Heart left ventricle (tissue), 16 donors: Measurements from ENCODE around the gene MPI. TPM values are rescaled to one million over a fixed set of nuclear protein-coding genes. Genes with fewer than 3 reads are reported as not detected.

Experiments used
- ATAC-seq, 4 donors: fragments of 200-7000 bp; cut with Tn5 transposase; one replicate each; pipeline ENCODE4 v1.9.1; 2020 to 2022; ENCODE audit warnings: moderate library complexity in 4 of 4, mild to moderate bottlenecking in 3 of 4, moderate number of reproducible peaks in 1 of 4
- DNase-seq, 5 donors: peaks; one replicate each; pipeline ENCODE4 v3.0.0-alpha.2; 2020
- H3K27ac ChIP-seq, 12 donors: fragments of 200-600 bp; sonication (generic) in 4 of 12; one replicate each; pipeline versions ENCODE4 v1.5.0 to v1.8.0; 2016 to 2022; ENCODE audit warnings: mild to moderate bottlenecking in 2 of 12
- H3K27me3 ChIP-seq, 9 donors: fragments of 200-600 bp; sonication (generic) in 2 of 9; one replicate each; pipeline versions ENCODE4 v1.5.1 to v1.8.0; 2016 to 2022; ENCODE audit warnings: mild to moderate bottlenecking in 3 of 9
- H3K36me3 ChIP-seq, 9 donors: fragments of 200-600 bp; sonication (generic) in 2 of 9; one replicate each; pipeline versions ENCODE4 v1.5.0 to v1.8.0; 2018 to 2022; ENCODE audit warnings: mild to moderate bottlenecking in 2 of 9
- H3K4me1 ChIP-seq, 12 donors: fragments of 200-600 bp; sonication (generic) in 4 of 12; one replicate each; pipeline versions ENCODE4 v1.5.0 to v1.8.0; 2016 to 2022; ENCODE audit warnings: mild to moderate bottlenecking in 3 of 12
- H3K4me3 ChIP-seq, 12 donors: fragments of 200-600 bp; sonication (generic) in 4 of 12; one replicate each; pipeline versions ENCODE4 v1.5.0 to v1.8.0; 2017 to 2022; ENCODE audit warnings: mild to moderate bottlenecking in 9 of 12, moderate library complexity in 4 of 12
- H3K9me3 ChIP-seq, 12 donors: fragments of 200-600 bp; sonication (generic) in 4 of 12; one replicate each; pipeline versions ENCODE4 v1.5.0 to v1.8.0; 2016 to 2022; ENCODE audit warnings: mild to moderate bottlenecking in 1 of 12
- CTCF ChIP-seq, 12 donors: fragments of 200-600 bp; sonication (generic) in 4 of 12; IDR thresholded peaks; one replicate each; pipeline versions ENCODE4 v1.5.0 to v1.8.0; 2018 to 2022; ENCODE audit warnings: antibody characterized with exemption in 12 of 12, mild to moderate bottlenecking in 5 of 12
- POLR2A ChIP-seq, 2 donors: fragments of 450-650 bp; IDR thresholded peaks; one replicate each; pipeline ENCODE4 v1.6.1; 2017; ENCODE audit warnings: antibody characterized with exemption in 2 of 2, mild to moderate bottlenecking in 2 of 2, moderate library complexity in 2 of 2
- WGBS, 4 donors: extraction: QIAGEN DNeasy Blood & Tissue Kit in 2 of 4; methylation state at CpG; one replicate each; pipeline versions ENCODE4 v1.1.5 to v1.1.7; 2013 to 2018; 5-methylcytosine and 5-hydroxymethylcytosine counted together
- intact Hi-C, 10 donors: fragments of 100-400 bp; cut with DNase I; formaldehyde crosslinking; loops; one replicate each; pipeline versions ENCODE4 v1.11.1 to v1.14.2; 2022
- polyA plus RNA-seq, 2 donors: library from polyadenylated mRNA; stranded (reverse); fragments of 200-250 nt; gene quantifications; one replicate each; pipeline ENCODE4 v1.2.3, GENCODE V29; 2013
- total RNA-seq, 9 donors: library from RNA; depleted of rRNA in 2 of 9; stranded (reverse); fragments of >200 nt in 2 of 9; fragmentation: NEBNext Ultra II Directional in 3 of 9; extraction: Animal tissue kit (Norgen Biotek cat#: 25700) in 3 of 9; gene quantifications; one replicate each; pipeline versions ENCODE4 v1.1.0 to v1.2.4, GENCODE V29; 2016 to 2023
- donor health status: ischemic (EF 13 %, LVEDD 7.1; RV severe dilation, severe dysfunction).
- donor health status: healthy with polysubstance abuse.
- donor health status: DM: no; HTN: yes; CAD: no.
- donor health status: DM: no; HTN: no; CAD: no.
- donor health status: ischemic (EF 25% LVEDD 6.9; RV normal size, moderate dysfunction).
- donor health status: ischemic (EF 25% LVEDD 5.7; RV mildly dilated, moderate dysfunction).
- donor health status: healthy.
- donor health status: DM: yes; HTN: yes; CAD: no.
- donor health status: ischemic (EF 35%, LVEDD 5.7; RV mildly dilated, moderate dysfunction).
- donor health status: nonischemic (EF 11% LVEDD 7.7; RV severe dilation, severe dysfunction).
- donor health status: DM: yes; HTN: yes; CAD: no.
- donor health status: PGD.
- donor health status: ischemic (EF 29% LVEDD 5.4; RV normal size, mild dysfunction).
- donor health status: nonischemic (EF 23%, LVEDD 6.1; RV moderate dilation, normal function).

The MPI gene
- total and polyA plus RNA-seq, 11 donors: 22.4 to 85.7 (median 59.0) TPM

- TF ChIP-seq POLR2A (IDR thresholded peaks at IDR 0.05) (peak; percentile 62 to 92), CTCF (IDR thresholded peaks at IDR 0.05) (peak in 1 of 12 donors; percentile 8)
- H3K36me3 ChIP-seq: peaks cover 3 to 52% (median 34%) of the 10 kb centered on the region in 9 donors
- ATAC-seq: peak; percentile 92 to 96 (median 92)
- peak within 1 kb of the TSS; percentile 90 to 99 (median 96) for H3K27ac ChIP-seq
- 0 to 3% (median 1%) methylated on average over 38 to 74 of the region's 74 CpGs for WGBS, 4 donors
- H3K27me3 ChIP-seq: no peaks in the 10 kb centered on the region
- DNase-seq: peak; percentile 94 to 96 (median 96)
- intact Hi-C loops: loop anchor here in 4 of 10 donors (2.0 to 10.0 kb wide), 5 partner anchors 30 to 64 kb away; partner anchors contain the start of genes ULK3 (in 2 of the 4), COX5A (in 1 of the 4) and SCAMP2 (in 1 of the 4)
- H3K4me3 ChIP-seq: peak within 1 kb of the TSS; percentile 62 to 99 (median 86)
- H3K4me1 ChIP-seq: peaks cover 0 to 31% (median 21%) of the 10 kb centered on the region in 12 donors
- H3K9me3 ChIP-seq: no peaks in the 10 kb centered on the region
Observed at GRCh38 chr15:74906450-74907162, 16.8 kb downstream of the MPI start, which contains the start of gene FAM219B. Gene FAM219B (minus strand): TSS chr15:74906851. CDS start chr15:74906800, 51 bp downstream.

GRCh38 chr15:74907163-74907870 lies 17.5 kb downstream of the MPI start:
- peak overlapping the region; percentile 90 to 99 (median 96) for H3K27ac ChIP-seq
- peak; percentile 79 to 86 (median 82) for ATAC-seq
- H3K9me3 ChIP-seq: no peaks in the 10 kb centered on the region
- peaks cover 0 to 25% (median 17%) of the 10 kb centered on the region in 12 donors for H3K4me1 ChIP-seq
- peaks cover under 1 to 52% (median 34%) of the 10 kb centered on the region in 9 donors for H3K36me3 ChIP-seq
- TF ChIP-seq CTCF (IDR thresholded peaks at IDR 0.05) (no peak), POLR2A (IDR thresholded peaks at IDR 0.05) (no peak)
- no peaks in the 10 kb centered on the region for H3K27me3 ChIP-seq
- 29 to 40% (median 30%) methylated on average over 8 of the region's 8 CpGs for WGBS, 4 donors
- DNase-seq: peak in 4 of 5 donors; percentile 51 to 81 (median 60)
- intact Hi-C loops: loop anchor here in 4 of 10 donors (2.0 to 10.0 kb wide), 5 partner anchors 29 to 65 kb away; partner anchors contain the start of genes ULK3 (in 2 of the 4), COX5A (in 1 of the 4) and SCAMP2 (in 1 of the 4)
- H3K4me3 ChIP-seq: peak overlapping the region; percentile 62 to 99 (median 86)

- peaks cover 0 to 52% (median 34%) of the 10 kb centered on the region in 9 donors for H3K36me3 ChIP-seq
- no peak overlapping the region for H3K4me3 ChIP-seq
- no peaks in the 10 kb centered on the region for H3K9me3 ChIP-seq
- 83 to 97% (median 93%) methylated on average over 4 of the region's 4 CpGs for WGBS, 4 donors
- intact Hi-C loops: loop anchor here in 3 of 10 donors (5.0 to 10.0 kb wide), 3 partner anchors 36 to 66 kb away; partner anchors contain the start of genes ULK3 (in 2 of the 3) and SCAMP2 (in 1 of the 3)
- no peak for TF ChIP-seq CTCF (IDR thresholded peaks at IDR 0.05)
- TF ChIP-seq POLR2A (IDR thresholded peaks at IDR 0.05): no peak
- H3K27me3 ChIP-seq: no peaks in the 10 kb centered on the region
- H3K4me1 ChIP-seq: peaks cover 0 to 25% (median 17%) of the 10 kb centered on the region in 12 donors
- peak overlapping the region in 2 of 12 donors; percentile 90 to 98 for H3K27ac ChIP-seq
- DNase-seq: no peak
- ATAC-seq: no peak
Observed at GRCh38 chr15:74908635-74909034, 18.8 kb downstream of the MPI start.
